ENCODE data around the gene ANKRD13A. TPM values are rescaled to one million over a fixed set of nuclear protein-coding genes. Genes with fewer than 3 reads are reported as not detected.
A peak's percentile ranks its signal among the peaks of the same experiment; 100 is the strongest.

The ANKRD13A gene
- total and polyA plus RNA-seq, 2 of the 13 experiments (the other 11 are each of a cell fraction or from before 2014, with no cell fraction given): 34.1 to 41.6 TPM

GRCh38 chr12:110048242-110049027 is 49.2 kb downstream of the ANKRD13A start, which contains the start of gene C12orf76 (continued):
- TF ChIP-seq POGK (CRISPR knock-in tag; conservative IDR thresholded peaks at IDR 0.05): peak; percentile 78; the same call in 1 of the 2 replicates
- TF ChIP-seq KDM4B (CRISPR knock-in tag; IDR thresholded peaks at IDR 0.05): 0 out of 2 replicates have a peak, but pooled peaks have one; percentile 67
- TF ChIP-seq ATF7 (IDR thresholded peaks at IDR 0.05): no peak
- peak; percentile 34; the same call in 1 of the 2 replicates for TF ChIP-seq ATF7 (CRISPR knock-in tag; IDR thresholded peaks at IDR 0.05)
- peak; percentile 82 for TF ChIP-seq PAXIP1 (CRISPR knock-in tag; conservative IDR thresholded peaks at IDR 0.05)
- TF ChIP-seq PATZ1 (CRISPR knock-in tag; IDR thresholded peaks at IDR 0.05): peak; percentile 59; the same call in 1 of the 2 replicates
- no peak for TF ChIP-seq SETDB1 (CRISPR knock-in tag; IDR thresholded peaks at IDR 0.05; ENCODE audit: borderline replicate concordance)
- TF ChIP-seq ZNF232 (CRISPR knock-in tag; IDR thresholded peaks at IDR 0.05; ENCODE audit: borderline replicate concordance): 0 out of 2 replicates have a peak, but pooled peaks have one; percentile 48
- peak; percentile 99 for TF ChIP-seq IRF2 (CRISPR knock-in tag; IDR thresholded peaks at IDR 0.05)
- no peak for TF ChIP-seq ZNF513 (CRISPR knock-in tag; conservative IDR thresholded peaks at IDR 0.05)
- TF ChIP-seq STAT5B (CRISPR knock-in tag; IDR thresholded peaks at IDR 0.05): no peak
- 0 out of 2 replicates have a peak, but pooled peaks have one; percentile 63 for TF ChIP-seq TIGD3 (CRISPR knock-in tag; IDR thresholded peaks at IDR 0.05; ENCODE audit: borderline replicate concordance)
- 0 out of 2 replicates have a peak, but pooled peaks have one; percentile 21 for TF ChIP-seq ZNF704 (CRISPR knock-in tag; IDR thresholded peaks at IDR 0.05; ENCODE audit: borderline replicate concordance)
- TF ChIP-seq MLLT10 (CRISPR knock-in tag; IDR thresholded peaks at IDR 0.05): no peak
- peak; percentile 11; the same call in 1 of the 2 replicates for TF ChIP-seq ZNF773 (CRISPR knock-in tag; IDR thresholded peaks at IDR 0.05; ENCODE audit: borderline replicate concordance)
- no peak for TF ChIP-seq ATAD3A (CRISPR knock-in tag; IDR thresholded peaks at IDR 0.05)

Measured in HepG2 (cell line).